NOMO-1 (cell line): ENCODE results near the gene VWA1.
"Not testable (repeated sequence)": the region's sequence is repeated elsewhere in the genome, so short reads cannot be mapped to it uniquely, and the experiment has no call there.

Experiments
- DNase-seq, 2 experiments: peaks; one replicate each; lab custom pipeline; 2025; ENCODE audit not compliant: unreplicated experiment in 2 of 2; lab: John Stamatoyannopoulos, UW

Gene VWA1

GRCh38 chr1:1434824-1435105, 725 bp upstream of the VWA1 start:
- DNase-seq = no peak

- DNase-seq = no peak
These were observed 580 bp downstream of the VWA1 start for GRCh38 chr1:1435911-1436629.

DNA sequence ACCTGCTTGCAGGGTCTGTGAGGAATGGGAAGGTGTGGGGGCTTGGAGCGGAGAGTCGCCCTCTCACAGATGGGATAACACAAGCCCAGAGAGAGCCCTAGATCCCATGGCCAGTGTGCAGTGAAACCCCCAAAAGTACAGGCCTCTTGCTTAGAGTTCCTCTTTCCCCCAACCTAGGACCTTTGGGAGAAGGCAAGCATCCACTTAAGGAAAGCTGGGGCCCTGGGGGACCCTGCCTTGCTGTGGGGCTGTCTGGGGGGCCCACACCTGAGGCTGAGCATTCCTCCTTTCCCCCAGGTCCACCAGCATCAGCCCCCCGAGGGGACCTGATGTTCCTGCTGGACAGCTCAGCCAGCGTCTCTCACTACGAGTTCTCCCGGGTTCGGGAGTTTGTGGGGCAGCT, 1.1 kb downstream of the VWA1 start:
- no peak for DNase-seq

DNA sequence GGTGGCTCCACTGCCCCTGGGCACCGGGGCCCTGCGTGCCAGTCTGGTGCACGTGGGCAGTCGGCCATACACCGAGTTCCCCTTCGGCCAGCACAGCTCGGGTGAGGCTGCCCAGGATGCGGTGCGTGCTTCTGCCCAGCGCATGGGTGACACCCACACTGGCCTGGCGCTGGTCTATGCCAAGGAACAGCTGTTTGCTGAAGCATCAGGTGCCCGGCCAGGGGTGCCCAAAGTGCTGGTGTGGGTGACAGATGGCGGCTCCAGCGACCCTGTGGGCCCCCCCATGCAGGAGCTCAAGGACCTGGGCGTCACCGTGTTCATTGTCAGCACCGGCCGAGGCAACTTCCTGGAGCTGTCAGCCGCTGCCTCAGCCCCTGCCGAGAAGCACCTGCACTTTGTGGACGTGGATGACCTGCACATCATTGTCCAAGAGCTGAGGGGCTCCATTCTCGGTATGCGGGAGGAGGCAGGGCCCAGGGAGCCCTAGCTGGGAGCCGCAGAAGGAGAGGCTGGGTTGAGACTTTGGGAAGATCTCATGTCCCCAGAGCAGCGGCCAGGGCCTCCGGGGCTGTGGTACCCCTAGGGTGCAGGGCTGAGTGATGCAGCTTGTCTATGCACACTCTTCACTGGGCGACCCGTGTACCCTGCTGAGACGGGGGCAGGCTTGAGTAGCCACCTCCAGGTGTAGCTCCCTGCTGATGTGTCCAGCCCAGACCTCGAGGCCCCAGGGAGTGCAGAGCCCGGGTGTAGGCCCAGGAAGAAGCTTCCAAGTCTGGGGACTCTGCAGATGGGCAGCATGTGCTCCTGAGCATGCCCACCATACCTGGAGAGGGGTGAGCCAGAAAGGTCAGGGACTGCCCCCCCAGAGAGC, 1.8 kb downstream of the VWA1 start:
- DNase-seq = no peak

- peak in 1 of 2 experiments; percentile 21 for DNase-seq
These were observed 2.5 kb downstream of the VWA1 start for GRCh38 chr1:1437904-1438376.

- DNase-seq = no peak
These were observed 3.3 kb downstream of the VWA1 start for GRCh38 chr1:1438531-1439381.

- no peak for DNase-seq
These were observed 4.2 kb downstream of the VWA1 start for GRCh38 chr1:1439546-1440261.

- DNase-seq = no peak
These were observed 4.9 kb downstream of the VWA1 start for GRCh38 chr1:1440262-1441001.

GRCh38 chr1:1441002-1441888, 5.8 kb downstream of the VWA1 start:
- peak; percentile 42 to 52 for DNase-seq

DNA sequence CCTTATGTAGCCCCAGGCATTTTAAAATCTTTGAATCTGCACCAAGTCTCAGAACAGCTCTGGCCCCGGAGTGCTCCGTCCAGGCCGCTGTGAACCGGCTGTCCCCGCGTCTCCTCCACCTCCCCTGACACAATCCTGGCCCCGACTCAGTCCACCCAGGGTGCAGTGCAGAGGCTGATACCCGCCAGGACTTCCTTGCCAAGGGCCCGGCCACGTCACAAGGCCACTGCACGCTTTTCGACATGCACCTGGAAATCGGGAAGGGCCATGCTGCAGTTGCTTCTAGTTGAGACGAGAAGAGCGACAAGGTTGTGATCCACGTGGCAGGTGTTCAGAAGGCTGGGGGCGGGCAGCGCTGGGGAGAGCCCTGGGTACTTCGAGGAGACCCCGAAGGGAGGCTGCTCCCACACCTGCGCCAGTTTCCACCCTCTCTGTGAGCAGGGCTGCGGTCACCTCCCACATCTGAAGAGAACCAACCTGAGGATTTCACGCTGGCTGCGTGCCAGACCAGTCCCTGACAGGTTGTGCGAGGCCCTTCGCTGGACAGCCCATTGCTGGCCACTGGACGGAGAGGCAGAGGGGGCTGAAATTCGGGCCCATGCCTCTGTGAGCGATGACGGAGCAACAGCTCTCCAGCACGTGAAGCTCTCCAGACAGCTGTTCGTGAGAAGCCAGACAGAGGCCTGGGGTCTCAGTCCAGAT, 6.7 kb downstream of the VWA1 start:
- no peak for DNase-seq

GRCh38 chr1:1446631-1447030, 11.1 kb downstream of the VWA1 start:
- DNase-seq = not testable (repeated sequence)

DNA sequence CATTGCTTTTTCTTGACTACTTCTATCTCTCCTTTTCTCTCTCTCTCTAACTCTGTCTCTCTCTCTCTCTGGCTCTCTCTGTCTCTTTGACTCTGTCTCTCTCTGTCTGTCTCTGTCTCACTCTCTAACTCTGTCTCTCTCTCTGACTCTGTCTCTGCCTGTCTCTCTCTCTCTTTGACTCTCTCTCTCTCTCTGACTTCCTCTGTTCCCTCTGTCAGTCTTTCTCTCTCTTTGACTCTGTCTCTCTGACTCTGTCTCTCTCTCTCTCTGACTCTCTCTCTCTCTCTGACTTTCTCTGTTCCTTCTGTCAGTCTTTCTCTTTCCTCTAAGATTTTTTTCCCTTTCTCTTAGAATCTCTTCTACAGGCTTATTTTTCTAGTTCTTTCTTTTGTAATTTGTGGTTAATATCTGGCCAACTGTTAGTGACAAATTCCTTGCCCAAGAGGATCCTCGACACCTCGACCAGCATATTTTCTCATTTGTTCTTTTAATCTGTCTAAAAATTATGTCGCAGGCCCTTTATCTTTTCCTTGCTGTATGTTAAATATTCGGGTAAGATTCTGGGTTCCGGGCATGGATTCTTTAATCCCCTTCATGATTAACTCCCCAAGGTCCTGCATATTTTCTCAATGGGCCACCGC, 13.7 kb downstream of the VWA1 start, which contains the start of gene ATAD3C:
Gene ATAD3C (plus strand): TSS at position 591 of the 641 bp plus-strand sequence. CDS start 995 bp downstream, outside the sequence.
- no peak for DNase-seq

DNA sequence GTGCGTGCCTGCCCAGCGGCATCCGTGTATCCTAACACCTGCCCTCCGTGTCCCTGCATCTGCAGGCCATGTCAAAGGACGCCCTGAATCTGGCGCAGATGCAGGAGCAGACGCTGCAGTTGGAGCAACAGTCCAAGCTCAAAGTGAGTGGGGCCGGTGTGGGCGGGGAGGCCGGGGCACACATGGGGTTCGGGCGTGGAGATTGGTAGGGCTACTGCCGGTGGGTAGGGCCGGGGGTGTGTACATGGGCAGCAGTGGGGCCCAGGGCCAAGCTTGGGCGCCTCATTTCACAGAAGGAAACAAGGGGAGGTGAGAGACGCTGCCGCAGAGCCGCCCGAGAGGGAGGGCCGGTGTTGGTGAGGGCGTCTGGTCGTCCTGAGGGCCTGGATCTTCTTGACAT, 15.1 kb downstream of the VWA1 start:
- not testable (repeated sequence) for DNase-seq

GRCh38 chr1:1451696-1452364, 16.3 kb downstream of the VWA1 start:
- no peak for DNase-seq

- not testable (repeated sequence) for DNase-seq
These were observed 16.9 kb downstream of the VWA1 start for GRCh38 chr1:1452365-1452739.

GRCh38 chr1:1452882-1453281, 17.4 kb downstream of the VWA1 start:
- DNase-seq = no peak
